Daoy (cell line): ENCODE data around the gene ZBTB25. TPM values are rescaled to one million over a fixed set of nuclear protein-coding genes. Genes with fewer than 3 reads are reported as not detected.
"Not testable (repeated sequence)": the region's sequence is repeated elsewhere in the genome, so short reads cannot be mapped to it uniquely, and the experiment has no call there.

Source experiments
- DNase-seq: peaks from one replicate; pipeline ENCODE4 v3.0.0-alpha.2; 2015; ENCODE audit warnings: low read depth
- total RNA-seq: library from RNA; depleted of rRNA; stranded (reverse); fragments of >200 nt; shearing (Covaris generic); gene quantifications from 2 replicates; pipeline ENCODE4 v1.2.3, GENCODE V29; 2014; rRNA removed

ZBTB25 gene, protein sequence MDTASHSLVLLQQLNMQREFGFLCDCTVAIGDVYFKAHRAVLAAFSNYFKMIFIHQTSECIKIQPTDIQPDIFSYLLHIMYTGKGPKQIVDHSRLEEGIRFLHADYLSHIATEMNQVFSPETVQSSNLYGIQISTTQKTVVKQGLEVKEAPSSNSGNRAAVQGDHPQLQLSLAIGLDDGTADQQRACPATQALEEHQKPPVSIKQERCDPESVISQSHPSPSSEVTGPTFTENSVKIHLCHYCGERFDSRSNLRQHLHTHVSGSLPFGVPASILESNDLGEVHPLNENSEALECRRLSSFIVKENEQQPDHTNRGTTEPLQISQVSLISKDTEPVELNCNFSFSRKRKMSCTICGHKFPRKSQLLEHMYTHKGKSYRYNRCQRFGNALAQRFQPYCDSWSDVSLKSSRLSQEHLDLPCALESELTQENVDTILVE
- total RNA-seq = 2.0 and 2.8 TPM in 2 replicates

- peak; percentile 97 for DNase-seq
Measured at GRCh38 chr14:64503434-64504309, at the start of gene ZBTB25. Gene ZBTB25, minus strand, starts transcription at chr14:64503838. Its CDS starts 13,305 bp downstream, at chr14:64490533.

DNA sequence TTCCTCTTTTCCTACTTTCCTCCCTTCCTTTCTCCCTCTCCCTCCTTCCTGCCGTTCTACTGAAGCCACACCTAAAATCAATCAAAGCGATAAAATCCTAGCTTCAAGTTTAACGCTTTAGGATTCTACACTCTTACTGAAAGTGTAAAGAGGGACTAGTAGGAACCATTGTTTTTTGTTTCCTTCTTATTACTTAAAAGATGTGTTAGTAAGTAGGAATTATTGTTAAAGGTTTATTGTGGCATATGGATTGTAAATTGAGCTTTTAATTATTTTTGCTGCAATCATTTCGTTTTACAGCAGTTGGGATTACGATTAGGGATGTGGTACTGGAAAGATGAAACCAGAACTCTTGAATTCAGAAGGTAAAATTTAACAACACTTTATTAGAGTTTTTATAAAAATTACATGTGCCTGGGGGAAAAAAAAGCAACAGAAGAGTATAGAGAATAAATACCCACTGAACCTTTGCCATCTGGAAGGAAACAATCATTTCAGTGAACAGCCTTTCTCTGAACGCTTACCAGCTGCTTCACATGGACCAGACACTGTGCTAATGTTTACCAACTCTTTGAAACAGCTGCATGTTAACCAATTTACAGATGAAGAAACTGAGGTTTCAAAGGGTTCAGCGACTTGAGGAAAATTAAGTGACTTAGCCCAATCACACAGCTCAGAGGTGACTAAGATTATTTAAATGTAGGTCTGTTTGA is 47.1 kb upstream of the ZBTB25 start:
- DNase-seq = no peak

- DNase-seq = peak; percentile 52
Measured at GRCh38 chr14:64549791-64550620, 46.4 kb upstream of the ZBTB25 start, which contains the start of gene PPP1R36. Gene PPP1R36, plus strand, starts transcription at chr14:64549961. Its CDS starts 37 bp downstream, at chr14:64549998.

DNA sequence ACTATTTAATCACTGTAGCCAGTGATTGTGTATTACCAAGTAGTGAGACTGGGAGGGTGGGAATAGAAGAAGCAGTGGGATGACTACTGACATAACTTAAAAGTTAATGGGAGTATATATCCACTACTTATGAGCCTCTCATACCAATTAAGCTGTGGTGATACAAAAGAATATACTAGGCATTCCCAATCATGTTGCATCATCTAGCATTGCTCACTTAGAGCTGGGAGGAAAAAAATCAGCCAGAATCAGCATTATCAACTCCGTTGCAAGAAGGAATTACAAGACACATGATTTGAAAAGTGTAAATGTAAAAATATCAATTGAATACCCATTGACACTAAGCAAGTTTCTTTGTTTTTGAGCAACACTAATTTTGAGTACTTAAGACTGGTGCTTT is 45.4 kb upstream of the ZBTB25 start:
- DNase-seq = no peak

- DNase-seq = no peak
Measured at GRCh38 chr14:64544607-64545312, 41.1 kb upstream of the ZBTB25 start.

- no peak for DNase-seq
Measured at GRCh38 chr14:64542836-64543201, 39.2 kb upstream of the ZBTB25 start.

GRCh38 chr14:64541972-64542835 is 38.6 kb upstream of the ZBTB25 start:
- DNase-seq = no peak

- no peak for DNase-seq
Measured at GRCh38 chr14:64541261-64541971, 37.8 kb upstream of the ZBTB25 start.

DNA sequence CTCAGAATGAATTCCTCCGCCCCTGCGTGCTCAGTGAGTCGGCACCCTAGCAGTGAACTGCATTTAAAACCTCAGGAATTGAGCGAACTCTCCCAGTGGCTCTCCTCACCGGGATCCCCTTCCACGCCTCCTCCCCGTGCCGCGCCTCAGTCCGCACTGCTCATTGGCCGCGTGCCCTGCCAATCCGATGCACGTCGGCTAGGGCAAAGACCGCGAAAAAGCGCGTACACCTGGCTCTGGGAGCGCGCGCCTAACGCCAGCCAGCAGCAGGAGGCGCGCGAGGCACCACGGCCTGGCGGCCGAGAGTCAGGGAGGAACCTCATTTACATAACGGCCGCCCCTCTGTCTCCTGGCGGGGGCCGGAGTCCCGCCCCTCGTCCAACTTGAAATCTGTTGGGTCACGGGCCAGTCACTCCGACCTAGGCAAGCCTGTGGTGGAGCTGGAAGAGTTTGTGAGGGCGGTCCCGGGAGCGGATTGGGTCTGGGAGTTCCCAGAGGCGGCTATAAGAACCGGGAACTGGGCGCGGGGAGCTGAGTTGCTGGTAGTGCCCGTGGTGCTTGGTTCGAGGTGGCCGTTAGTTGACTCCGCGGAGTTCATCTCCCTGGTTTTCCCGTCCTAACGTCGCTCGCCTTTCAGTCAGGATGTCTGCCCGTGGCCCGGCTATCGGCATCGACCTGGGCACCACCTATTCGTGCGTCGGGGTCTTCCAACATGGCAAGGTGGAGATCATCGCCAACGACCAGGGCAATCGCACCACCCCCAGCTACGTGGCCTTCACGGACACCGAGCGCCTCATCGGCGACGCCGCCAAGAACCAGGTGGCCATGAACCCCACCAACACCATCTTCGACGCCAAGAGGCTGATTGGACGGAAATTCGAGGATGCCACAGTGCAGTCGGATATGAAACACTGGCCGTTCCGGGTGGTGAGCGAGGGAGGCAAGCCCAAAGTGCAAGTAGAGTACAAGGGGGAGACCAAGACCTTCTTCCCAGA is 36.9 kb upstream of the ZBTB25 start, which contains the start of gene HSPA2:
Gene HSPA2 (plus strand): TSS at position 534 of the 995 bp plus-strand sequence. CDS start 109 bp downstream, at position 643.
- DNase-seq = peak; percentile 100

DNA sequence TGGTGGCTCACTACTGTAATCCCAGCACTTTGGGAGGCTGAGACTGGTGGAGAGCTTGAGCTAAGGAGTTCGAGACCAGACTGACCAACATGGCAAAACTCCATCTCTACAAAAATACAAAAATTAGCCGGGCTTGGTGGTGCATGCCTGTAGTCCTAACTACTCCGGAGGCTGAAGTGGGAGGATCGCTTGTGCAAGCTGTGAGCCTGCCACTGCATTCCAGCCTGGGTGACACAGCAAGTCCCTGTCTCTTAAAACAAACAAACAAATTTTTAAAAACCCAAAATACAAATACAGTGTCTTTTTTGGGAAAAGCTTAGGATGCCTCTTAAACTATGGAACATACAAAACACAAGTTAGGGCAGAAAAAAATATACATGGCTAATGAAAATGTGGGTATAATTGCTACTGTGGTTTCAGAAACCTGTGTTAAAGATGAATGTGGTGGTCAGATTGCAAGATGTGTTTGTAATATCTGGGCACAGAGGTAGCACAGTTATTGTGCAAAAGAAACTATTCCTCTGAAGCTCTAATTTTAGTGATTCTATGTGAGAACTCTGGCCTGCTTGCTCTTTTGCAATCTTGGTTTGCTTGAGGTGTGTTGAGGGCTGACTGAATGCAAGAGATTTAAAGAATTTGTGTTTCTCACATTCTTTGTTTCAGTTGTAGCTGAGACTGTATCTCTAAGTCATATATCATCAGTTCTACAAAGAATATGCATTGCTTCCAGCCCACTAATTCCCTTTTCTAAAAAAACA is 33.0 kb upstream of the ZBTB25 start:
- DNase-seq = no peak

GRCh38 chr14:64531567-64531966 is 27.9 kb upstream of the ZBTB25 start:
- no peak for DNase-seq

- no peak for DNase-seq
Measured at GRCh38 chr14:64525354-64525753, 21.7 kb upstream of the ZBTB25 start.

- no peak for DNase-seq
Measured at GRCh38 chr14:64522591-64523355, 19.1 kb upstream of the ZBTB25 start.

DNA sequence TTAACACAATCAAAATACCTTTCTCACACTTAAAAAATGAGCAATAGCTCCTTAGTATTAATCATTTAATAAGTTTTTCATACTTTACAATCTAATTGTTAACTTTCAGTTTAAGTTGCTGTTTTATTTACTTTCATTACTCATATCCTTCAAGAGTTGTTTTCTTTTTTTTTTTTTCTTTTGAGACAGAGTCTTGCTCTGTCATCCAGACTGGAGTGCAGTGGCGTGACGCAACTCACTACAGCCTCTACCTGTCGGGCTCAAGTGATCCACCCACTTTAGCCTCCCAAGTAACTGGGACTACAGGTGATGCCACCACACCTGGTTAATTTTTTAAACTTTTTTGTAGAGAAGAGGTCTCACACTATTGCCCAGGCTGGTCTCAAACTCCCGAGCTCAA is 17.1 kb upstream of the ZBTB25 start:
- no peak for DNase-seq

DNA sequence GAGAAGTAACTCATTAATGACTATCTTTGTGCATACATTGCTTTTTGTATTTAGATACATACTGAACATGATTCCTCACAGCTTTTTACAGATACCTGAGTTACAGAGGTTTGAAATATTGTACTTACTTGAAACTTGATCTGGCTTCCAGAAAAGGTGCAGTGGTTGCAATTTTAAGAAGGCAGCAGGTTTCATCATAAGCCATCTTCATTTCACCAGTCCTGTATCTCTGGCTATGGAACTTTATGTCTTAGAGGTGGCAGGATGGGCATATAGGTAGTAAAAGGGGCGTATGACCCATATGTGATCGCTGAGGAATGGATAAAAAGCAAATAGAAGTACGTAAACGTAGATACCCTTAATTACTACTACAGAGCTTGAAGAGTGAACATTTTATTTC is 14.6 kb upstream of the ZBTB25 start:
- no peak for DNase-seq

DNA sequence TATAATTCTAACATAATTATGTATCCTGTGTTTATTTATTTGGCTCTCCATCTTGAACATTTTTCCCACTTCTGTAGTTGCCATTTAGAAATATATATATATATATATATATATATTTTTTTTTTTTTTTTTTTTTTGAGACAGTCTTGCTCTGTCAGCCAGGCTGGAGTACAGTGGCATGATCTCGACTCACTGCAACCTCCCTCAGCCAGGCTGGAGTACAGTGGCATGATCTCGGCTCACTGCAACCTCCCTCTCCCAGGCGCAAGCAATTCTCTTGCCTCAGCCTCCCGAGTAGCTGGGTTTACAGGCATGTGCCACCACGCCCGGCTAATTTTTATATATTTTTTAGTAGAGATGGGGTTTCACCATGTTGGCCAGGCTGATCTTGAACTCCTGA is 14.0 kb upstream of the ZBTB25 start:
- DNase-seq = not testable (repeated sequence)
